NCI-H128 (cell line): ENCODE results near the gene VWCE.

Experiments
- DNase-seq: peaks from one replicate; lab custom pipeline; 2025; ENCODE audit not compliant: unreplicated experiment; lab: John Stamatoyannopoulos, UW

Gene VWCE, protein sequence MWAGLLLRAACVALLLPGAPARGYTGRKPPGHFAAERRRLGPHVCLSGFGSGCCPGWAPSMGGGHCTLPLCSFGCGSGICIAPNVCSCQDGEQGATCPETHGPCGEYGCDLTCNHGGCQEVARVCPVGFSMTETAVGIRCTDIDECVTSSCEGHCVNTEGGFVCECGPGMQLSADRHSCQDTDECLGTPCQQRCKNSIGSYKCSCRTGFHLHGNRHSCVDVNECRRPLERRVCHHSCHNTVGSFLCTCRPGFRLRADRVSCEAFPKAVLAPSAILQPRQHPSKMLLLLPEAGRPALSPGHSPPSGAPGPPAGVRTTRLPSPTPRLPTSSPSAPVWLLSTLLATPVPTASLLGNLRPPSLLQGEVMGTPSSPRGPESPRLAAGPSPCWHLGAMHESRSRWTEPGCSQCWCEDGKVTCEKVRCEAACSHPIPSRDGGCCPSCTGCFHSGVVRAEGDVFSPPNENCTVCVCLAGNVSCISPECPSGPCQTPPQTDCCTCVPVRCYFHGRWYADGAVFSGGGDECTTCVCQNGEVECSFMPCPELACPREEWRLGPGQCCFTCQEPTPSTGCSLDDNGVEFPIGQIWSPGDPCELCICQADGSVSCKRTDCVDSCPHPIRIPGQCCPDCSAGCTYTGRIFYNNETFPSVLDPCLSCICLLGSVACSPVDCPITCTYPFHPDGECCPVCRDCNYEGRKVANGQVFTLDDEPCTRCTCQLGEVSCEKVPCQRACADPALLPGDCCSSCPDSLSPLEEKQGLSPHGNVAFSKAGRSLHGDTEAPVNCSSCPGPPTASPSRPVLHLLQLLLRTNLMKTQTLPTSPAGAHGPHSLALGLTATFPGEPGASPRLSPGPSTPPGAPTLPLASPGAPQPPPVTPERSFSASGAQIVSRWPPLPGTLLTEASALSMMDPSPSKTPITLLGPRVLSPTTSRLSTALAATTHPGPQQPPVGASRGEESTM

DNA sequence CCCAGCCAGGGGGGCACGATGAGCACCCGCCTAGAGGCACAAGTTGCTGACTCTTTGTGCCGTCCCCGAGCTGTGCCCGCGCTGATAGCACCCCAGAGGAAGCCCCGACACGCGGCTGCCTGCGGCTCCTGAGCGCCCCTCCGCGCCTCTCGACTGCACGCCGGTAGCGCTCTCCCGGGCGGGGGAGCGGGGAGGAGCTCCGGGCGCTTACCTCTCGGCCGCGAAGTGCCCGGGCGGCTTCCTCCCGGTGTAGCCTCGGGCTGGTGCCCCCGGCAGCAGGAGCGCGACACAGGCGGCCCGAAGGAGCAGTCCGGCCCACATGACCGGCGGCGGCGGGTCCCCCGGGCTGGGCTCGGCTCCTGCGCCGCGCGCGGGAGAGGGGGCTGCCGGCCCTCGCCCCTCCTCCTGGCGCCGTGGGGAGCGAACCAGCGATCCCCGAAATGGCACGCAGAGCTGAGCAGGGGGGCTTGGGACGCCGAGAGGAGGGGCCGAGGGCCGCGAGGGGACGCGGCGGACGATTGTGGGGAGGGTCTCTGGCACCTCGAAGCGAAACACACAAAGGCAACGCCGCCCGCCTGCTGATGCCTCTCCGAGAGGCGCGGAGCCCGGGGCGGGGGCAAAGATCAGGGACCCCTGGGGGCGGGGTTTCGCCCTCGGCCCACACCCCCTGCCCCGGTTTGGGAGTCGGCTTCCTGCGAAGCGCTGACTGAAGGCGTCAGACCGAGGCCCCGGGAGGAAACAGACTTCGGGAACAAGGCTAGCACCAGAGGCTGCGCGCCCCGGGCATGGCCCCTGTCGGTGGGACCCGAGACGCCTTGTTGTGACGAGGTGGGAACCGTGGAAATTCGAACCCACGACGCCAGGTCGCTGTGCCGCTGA, at the start of gene VWCE:
TSS of gene VWCE (minus strand) at position 600 of the 879 bp plus-strand sequence. CDS start at position 321, 279 bp downstream.
- DNase-seq = peak; percentile 32

DNA sequence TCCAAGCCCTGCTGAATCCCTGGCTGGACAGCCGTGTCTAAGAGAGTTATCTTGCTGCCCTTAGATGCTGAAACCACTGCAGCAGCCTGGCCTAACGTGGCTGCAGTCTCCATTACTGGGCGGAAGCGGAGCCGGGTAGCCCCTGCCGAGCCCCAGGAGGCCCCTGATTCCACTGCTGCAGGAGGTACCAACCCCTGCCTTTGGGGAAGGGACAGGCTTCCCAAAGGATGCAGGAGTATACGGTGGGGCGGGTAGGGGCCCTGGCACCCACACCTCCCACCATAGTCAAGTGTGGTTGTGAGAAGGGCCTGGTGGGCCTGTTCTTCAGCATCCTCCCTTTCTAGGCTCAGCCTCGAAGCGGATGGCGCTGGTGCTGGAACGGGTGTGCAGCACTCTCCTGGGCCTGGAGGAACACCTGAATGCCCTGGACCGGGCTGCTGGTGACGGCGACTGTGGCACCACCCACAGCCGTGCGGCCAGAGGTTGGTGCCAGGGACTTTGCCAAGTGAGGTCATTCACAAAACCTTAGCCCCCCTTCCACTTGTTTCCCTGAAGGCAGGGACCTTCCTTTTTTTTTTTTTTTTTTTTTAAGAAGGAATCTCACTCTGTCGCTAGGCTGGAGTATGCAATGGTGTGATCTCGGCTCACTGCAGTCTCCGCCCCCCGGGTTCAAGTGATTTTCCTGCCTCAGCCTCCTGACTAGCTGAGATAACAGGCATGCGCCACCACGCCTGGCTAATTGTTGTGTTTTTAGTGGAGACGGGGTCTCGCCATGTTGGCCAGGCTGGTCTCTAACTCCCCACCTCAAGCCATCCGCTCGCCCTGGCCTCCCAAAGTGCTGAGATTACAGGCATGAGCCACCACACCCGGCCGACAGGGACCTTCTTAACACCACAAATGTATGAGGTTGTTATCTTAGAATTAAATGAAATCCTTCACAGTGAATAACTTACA, 49.0 kb upstream of the VWCE start:
- DNase-seq = no peak

DNA sequence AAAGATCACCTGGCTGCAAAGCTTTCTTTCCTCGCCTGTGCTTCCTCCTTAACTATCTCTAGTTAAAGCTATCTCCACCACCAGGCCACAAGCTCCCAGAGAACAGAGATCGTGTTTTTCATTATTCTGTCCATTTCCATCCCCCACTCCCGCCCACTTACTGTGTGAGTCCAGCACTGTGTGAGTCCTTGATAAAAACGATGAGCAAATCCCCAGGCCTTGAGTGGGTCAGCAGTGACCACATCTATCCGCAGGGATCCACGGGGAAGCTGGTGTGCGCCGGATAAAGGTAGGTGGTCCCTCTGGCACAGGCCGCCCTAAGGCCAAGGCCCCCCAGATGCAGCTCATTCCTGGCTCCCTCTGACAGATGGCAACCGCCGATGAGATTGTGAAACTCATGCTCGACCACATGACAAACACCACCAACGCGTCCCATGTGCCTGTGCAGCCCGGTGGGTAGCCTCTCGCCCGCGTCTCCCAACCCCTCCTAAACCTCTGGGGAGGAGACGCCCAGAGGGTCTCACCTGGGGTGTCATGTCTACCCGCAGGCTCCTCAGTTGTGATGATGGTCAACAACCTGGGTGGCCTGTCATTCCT, 47.2 kb upstream of the VWCE start:
- no peak for DNase-seq

DNA sequence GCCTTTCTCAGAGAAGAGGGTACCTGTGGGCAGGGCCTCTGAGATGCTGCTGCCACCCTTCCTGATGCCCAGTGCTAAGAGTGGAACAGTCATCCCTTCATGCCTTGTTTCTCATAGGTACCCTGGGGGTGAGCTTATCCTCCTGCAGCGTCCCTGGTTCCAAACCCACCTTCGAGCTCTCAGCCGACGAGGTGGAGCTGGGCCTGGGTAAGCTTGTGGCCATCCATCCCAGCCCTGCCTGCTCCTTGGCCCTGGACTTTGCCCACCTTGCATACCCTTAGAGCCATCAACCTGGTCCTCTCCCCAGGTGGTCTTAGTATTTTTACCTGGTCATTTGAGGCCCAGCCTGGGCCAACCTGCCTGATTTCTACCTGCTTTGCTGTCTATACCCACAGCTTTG, 46.6 kb upstream of the VWCE start:
- DNase-seq = no peak

DNA sequence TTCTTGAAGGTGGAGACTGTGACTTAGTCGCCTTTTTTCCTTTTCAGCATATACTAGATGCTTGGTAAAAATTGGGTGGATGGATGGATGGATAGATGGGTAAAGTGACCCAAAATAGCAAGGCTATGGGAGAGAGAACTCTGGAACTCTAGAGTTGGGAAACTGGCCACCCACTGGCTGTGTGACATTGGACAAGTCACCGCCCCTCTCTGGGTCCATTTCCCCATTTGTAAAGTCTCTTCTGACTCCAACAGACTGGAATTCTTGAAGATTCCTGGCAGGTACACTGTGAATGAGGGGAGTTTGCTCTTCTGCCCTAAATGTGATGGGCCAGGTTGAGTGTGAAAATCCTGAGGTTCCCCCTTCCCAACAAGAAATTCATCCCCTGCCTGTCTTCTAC, 45.9 kb upstream of the VWCE start:
- no peak for DNase-seq

DNA sequence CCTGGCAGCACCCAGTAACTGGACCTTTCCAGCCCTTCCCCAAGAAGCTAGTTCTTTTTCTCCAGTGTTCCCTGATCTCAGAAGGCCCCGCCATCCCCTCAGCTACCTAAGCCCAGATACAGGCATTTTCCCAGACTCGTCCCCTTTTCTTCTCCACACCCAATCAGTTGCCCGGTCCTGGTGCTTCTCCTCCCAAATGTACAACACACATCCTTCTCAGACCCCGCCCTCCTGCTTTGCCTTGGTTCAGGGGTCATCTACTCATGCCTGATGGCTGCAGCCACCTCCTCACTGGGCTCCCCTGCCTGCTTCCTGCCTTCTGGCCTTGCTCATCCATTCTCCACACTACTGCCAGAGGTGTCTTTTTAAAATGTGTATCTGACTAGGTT, 44.4 kb upstream of the VWCE start:
- no peak for DNase-seq

DNA sequence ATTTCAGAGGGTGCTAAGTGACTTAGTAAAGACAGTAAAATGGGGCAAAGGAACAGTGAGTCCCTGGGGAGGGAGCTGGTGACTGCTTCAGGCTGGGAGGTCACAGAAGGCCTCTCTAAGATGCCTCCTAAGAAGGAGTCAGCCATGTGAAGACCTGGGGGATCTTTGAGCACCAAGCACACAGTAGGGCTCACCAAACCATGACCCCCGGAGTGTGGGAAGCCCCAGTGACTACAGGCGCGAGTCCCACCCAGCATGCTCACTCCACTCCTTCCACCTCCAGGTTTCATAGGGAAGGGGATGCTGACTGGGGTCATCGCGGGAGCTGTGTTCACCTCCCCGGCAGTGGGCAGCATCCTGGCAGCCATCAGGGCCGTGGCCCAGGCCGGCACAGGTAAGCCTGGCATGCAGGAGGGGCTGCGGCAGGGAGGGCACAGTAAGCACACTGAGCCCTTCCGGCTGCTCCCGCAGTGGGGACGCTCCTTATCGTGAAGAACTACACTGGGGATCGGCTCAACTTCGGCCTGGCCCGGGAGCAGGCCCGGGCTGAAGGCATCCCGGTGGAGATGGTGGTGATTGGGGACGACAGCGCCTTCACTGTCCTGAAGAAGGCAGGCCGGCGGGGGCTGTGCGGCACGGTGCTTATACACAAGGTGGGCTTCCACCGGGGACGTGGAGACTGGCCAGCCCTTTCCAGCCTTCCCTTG, 43.8 kb upstream of the VWCE start:
- DNase-seq = no peak

DNA sequence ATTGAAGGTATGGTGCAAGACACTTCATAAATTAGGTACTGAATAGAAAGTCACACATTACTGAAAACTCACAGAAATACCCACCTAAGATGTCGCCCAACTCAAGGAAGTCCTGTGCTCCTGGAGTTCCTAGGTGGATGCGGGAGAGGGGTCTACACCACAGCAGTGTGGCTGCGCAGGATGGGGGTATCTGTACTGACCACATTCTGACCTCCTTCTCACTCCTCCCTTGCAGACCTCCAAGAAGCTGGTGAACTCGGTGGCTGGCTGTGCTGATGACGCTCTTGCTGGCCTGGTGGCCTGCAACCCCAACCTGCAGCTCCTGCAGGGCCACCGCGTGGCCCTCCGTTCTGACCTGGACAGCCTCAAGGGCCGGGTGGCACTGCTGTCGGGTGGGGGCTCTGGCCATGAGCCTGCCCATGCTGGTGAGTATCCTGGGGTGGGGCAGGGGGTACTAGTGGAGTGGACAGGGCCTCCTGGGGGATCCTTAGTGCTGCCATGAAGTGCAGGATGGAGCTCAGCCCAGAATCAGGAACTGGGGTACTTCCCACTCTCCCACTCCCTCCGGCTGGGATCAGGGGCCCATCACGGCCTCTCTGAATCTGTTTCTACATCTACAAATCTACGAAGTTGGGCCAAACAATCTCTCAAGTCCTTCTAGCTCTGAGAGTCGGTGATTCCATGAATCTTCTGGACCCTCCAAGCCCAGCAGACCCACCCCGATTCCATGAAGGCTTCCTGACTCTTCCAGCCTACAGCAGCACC, 42.8 kb upstream of the VWCE start:
- no peak for DNase-seq

DNA sequence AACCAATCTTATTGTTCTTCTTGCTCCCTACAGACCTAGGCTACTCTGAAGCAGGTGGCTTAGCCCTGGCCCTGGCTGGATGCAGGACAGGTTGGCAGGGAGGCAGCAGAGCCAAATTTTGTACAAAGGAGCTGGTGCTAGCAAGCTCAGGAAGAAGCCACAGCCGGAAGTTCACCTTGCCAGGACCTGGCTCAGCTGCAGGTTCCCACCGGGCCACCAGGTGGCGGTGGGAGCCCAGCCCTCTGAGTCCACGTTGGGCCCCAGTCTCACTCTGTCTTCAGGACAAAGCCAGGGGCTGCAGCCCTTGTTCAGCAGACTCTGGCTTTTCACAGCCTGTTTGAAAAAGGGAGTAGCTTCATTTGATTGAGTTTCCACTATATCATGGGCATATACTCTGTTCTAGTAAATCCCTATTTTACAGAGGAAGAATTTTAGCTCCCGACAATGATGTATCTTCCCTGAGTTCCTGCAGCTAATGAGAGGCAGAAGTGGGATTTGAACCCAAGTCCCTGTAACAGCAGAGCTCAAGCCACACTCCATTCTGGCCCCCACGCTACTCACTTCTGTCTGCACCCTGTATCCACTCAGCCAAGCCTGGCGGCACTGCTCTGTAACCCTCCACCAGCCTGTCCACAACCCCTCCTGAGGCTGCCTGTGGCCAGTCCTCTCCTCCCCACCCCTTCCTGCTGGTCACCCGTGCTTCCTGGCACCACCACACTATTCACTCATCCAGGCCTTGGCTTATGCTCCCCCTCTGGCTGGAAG, 41.2 kb upstream of the VWCE start:
- peak; percentile 63 for DNase-seq

DNA sequence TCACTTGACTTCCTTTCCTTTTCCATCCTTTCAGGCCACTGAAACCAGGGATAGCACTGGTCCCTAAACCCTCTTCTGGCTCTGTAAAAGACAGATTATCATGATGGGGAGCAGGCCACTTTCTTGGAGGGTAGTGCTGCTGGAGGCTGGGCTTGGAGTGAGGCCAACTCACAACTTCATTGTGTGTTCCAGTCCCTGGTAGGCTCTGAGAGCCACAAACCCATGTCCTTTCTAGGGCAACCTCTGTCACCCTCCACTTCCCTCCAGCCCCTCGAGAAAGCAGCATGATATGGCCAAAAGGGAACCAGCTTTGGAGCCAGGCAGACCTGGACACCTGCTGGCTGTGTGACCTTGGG, 40.2 kb upstream of the VWCE start:
- no peak for DNase-seq

DNA sequence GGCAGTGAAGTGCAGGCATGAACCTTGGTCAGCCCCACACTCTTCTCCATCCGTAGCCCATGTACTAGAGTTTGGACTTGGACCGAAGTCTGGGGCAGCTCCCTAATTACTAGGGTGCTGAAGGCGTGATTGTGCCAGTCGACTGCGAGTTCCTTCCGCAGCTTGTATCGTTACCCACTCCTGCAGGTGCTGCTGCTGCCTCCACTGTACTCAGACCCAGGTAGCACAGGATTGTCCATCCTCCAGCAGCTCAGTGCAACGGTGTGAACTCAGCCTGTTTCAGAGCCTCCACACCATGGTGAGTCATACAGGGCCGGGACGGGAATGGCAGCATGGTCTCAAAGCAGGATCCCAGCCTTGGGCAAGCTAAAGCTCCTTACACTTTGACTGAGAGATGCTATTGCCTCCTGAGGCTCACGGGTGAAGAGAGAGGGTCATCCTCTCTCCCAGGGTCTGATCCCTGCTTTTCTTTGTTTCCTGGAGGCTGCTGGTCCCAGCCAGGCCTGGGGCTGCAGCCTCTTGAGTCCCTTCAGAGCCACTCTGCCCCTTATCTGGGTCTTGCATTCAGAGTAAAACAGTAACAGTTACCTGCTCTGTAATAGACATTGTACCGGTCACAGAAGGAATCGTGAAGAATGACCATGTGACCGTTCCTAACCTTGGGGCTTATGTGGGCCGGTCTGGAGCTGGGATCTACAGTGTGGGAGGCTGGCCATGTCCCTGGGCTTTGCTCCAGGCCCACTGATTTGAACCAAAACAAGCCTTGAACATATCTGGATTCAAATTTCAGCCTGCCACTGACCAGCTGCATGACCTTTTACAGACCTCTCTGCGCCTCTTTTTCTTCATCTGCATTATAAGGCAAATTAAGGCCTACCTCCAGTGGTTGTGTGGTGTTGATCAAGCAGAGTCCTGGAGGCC, 39.6 kb upstream of the VWCE start:
- no peak for DNase-seq

DNA sequence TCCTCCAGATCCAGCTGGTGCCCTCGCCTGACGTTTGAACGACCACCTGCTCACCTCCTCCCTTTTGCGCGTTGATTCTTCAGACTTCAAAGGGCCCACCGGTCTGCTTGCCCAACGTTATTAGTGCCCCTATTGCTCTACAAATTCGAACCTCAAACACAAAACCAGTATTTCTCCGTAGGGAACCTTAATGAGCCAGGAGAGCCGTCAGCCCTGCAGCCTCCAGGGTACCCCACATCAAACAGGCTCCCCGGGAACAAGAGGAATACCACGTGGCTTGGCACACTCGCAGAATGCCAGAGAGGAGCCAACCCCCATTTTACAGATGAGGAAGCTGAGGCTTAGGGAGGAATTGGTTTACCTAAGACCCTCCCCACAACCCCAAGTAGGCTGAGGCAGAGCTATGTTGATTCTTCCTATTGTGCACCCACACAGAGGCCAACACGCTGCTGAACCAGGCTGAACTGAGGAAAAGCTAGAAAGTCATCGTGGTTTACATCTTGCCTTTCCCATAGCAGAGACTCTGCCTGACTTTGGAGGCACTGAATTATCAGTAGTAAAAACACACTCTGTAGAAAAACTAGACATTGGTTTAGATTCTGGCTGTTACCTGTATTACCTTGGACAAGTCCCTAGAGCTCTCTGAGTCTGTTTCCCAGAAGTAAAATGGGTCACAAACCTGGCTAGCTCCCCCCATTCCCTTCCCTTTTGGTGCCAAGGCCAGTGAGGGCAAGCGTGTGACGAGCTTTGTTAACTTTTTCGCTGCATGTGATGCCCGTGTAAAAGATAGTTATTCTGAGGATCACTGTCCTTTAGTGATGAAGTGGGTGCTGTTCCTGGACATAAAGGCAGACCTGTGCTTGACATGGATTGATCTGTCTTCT, 38.7 kb upstream of the VWCE start:
- no peak for DNase-seq

DNA sequence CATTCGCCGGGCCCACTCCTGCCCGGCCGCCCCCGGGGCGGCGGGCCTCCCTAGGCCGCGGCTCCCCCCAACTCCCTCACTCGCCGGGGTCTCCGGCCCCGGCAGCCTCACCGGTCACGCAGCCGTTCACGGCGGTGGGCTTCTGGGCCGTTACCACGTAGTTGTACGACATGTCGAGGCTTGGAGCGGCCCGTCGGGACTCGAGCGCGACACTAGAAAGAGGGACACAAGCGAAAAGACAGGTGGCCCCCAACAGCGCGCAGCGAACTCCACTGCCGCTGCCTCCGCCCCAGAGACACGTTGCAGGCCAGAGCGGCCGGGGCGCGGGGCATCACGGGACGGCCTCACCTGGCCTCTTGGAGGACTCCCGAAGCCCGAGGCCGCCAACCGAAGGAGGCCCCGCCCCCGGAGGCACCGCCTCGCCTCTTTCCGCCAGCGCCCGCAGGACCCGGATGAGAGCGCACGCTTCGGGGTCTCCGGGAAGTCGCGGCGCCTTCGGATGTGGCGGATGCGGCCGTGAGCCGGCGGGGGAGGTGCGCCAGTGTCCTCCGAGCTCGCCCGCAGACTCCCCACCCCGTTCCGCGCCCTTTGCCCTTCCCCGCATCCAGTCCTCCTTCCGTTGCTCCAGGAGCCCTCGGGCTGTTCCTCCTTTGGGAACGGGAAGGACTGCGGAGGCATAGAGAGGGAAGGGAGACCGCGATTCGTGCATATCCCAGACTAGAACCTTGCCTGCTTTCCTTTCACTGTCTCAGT, 37.9 kb upstream of the VWCE start, which contains the start of the genes DDB1 and TKFC:
TSS of gene DDB1 (minus strand) at position 309 of the 753 bp plus-strand sequence. CDS start at position 172, 137 bp downstream.
TSS of gene TKFC (plus strand) at position 432 of the 753 bp plus-strand sequence. CDS start 1,501 bp downstream, outside the sequence.
- peak; percentile 89 for DNase-seq

DNA sequence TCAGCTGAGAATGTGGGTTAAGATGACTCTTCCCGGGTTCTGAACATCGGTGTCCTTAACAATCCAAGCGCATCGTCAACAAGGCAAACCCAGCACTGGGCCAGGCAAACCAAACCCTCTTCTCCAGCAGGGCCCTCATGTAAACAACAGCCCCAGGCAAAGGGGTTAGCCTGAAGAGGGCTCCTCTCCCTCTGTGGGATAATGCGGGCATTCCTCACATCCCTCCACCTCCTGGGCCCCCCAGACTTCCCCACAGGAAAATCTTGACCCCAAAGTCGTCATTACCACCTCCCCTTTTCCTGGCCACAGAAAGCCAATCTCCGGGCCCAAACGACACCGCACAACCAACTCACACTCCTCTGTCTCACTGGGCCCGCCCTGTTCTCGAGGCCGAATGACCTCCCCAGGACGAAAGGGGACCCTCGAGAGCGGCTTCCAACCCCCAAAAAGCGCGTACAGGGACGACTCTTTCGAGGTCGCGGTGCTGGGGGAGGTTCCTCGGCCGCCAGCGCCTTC, 37.2 kb upstream of the VWCE start:
- DNase-seq = no peak
